SK-N-SH (cell line): ENCODE measurements around the gene ALG6. TPM values are rescaled to one million over a fixed set of nuclear protein-coding genes. Genes with fewer than 3 reads are reported as not detected.

Source experiments
- CTCF ChIA-PET: fragments of 300-600, 350-600 bp; formaldehyde crosslinking; extraction: SDS; loops from one replicate; lab custom pipeline; 2021; lab: Yijun Ruan, JAX
- POLR2A ChIA-PET: fragments of 350-600 bp; sonication (Branson Sonifier 250); formaldehyde crosslinking; extraction: SDS; loops from one replicate; lab custom pipeline; 2020; ENCODE audit warnings: antibody characterized with exemption, inconsistent platforms; lab: Yijun Ruan, JAX
- DNase-seq: peaks from one replicate; pipeline ENCODE4 v3.0.0; 2012
- H2AFZ ChIP-seq: fragments of 200-600 bp; sonication (generic); 2 replicates; pipeline ENCODE4 v1.8.1; 2016; ENCODE audit warnings: antibody characterized with exemption, mild to moderate bottlenecking, low read depth
- H3F3A ChIP-seq: fragments of 200-600 bp; sonication (generic); replicated peaks from 2 replicates; pipeline ENCODE3; 2016; ENCODE audit warnings: antibody characterized with exemption, mild to moderate bottlenecking; ENCODE audit not compliant: insufficient read depth
- H3K27ac ChIP-seq, 2 experiments: fragments of 200-500 bp in 1 of 2; fragments of 200-600 bp in 1 of 2; sonication (Bioruptor generic) in 1 of 2; sonication (generic), shearing (Covaris generic) in 1 of 2; 2 replicates each; pipeline versions ENCODE4 v1.5.1 to v1.6.1; 2014 to 2016; ENCODE audit warnings: low read depth in 2 of 2, inconsistent platforms in 1 of 2, low read length in 1 of 2, mild to moderate bottlenecking in 1 of 2, mixed read lengths in 1 of 2
- H3K27me3 ChIP-seq: fragments of 200-600 bp; sonication (generic), shearing (Covaris generic); 2 replicates; pipeline ENCODE4 v1.6.1; 2016; ENCODE audit warnings: mixed run types; ENCODE audit not compliant: insufficient read depth
- H3K36me3 ChIP-seq, 2 experiments: fragments of 200-500 bp in 1 of 2; fragments of 200-600 bp in 1 of 2; sonication (Bioruptor generic) in 1 of 2; sonication (generic) in 1 of 2; replicated peaks in 1 of 2; 2 replicates each; pipeline versions ENCODE3 to v1.5.1; 2014 to 2016; ENCODE audit warnings: low read length in 1 of 2, mild to moderate bottlenecking in 1 of 2; ENCODE audit not compliant: insufficient read depth in 2 of 2, control insufficient read depth in 1 of 2
- H3K4me1 ChIP-seq, 2 experiments: fragments of 200-500 bp in 1 of 2; fragments of 200-600 bp in 1 of 2; sonication (Bioruptor generic) in 1 of 2; sonication (generic), shearing (Covaris generic) in 1 of 2; 2 replicates each; pipeline versions ENCODE4 v1.5.1 to v1.6.1; 2014 to 2016; ENCODE audit warnings: low read depth in 1 of 2, low read length in 1 of 2, mixed run types in 1 of 2; ENCODE audit not compliant: insufficient read depth in 2 of 2, control insufficient read depth in 1 of 2
- H3K4me2 ChIP-seq: fragments of 200-600 bp; sonication (generic), shearing (Covaris generic); 2 replicates; pipeline ENCODE4 v1.6.1; 2017; ENCODE audit warnings: mixed run types
- H3K4me3 ChIP-seq, 2 experiments: fragments of 200-500 bp in 1 of 2; fragments of 200-600 bp in 1 of 2; sonication (Bioruptor generic) in 1 of 2; sonication (generic), shearing (Covaris generic) in 1 of 2; 2 replicates each; pipeline versions ENCODE4 v1.5.1 to v1.8.1; 2014 to 2016; ENCODE audit warnings: low read depth in 2 of 2, inconsistent platforms in 1 of 2, low read length in 1 of 2, mild to moderate bottlenecking in 1 of 2, mixed read lengths in 1 of 2, moderate library complexity in 1 of 2
- H3K79me2 ChIP-seq: fragments of 200-600 bp; sonication (generic); 2 replicates; pipeline ENCODE4 v1.8.1; 2017; ENCODE audit warnings: mild to moderate bottlenecking; ENCODE audit not compliant: insufficient read depth
- H3K9ac ChIP-seq: fragments of 200-600 bp; sonication (generic); 2 replicates; pipeline ENCODE4 v1.6.1; 2017; ENCODE audit warnings: mixed run types
- H3K9me2 ChIP-seq: fragments of 200-600 bp; sonication (generic); 2 replicates; pipeline ENCODE4 v1.6.1; 2017; ENCODE audit warnings: mixed run types
- H3K9me3 ChIP-seq: fragments of 200-600 bp; sonication (generic); 2 replicates; pipeline ENCODE4 v1.6.1; 2017; ENCODE audit warnings: mixed run types, mild to moderate bottlenecking, moderate library complexity
- H4K20me1 ChIP-seq: fragments of 200-600 bp; sonication (generic); 2 replicates; pipeline ENCODE4 v1.6.1; 2017; ENCODE audit warnings: mild to moderate bottlenecking, mixed run types; ENCODE audit not compliant: insufficient read depth
- CHD2 ChIP-seq: fragments of 150-350 bp; IDR thresholded peaks from 2 replicates; pipeline ENCODE4 v1.6.1; 2018; ENCODE audit warnings: low read length; ENCODE audit not compliant: partially characterized antibody
- ELF1 ChIP-seq: IDR thresholded peaks from 2 replicates; pipeline ENCODE4 v1.4.0; 2012
- EP300 ChIP-seq, 2 experiments: IDR thresholded peaks; 2 replicates each; pipeline versions ENCODE4 v1.4.0 to v1.6.1; 2012; ENCODE audit warnings: borderline replicate concordance in 1 of 2, low read depth in 1 of 2, low read length in 1 of 2
- EZH2phosphoT487 ChIP-seq: fragments of 200-600 bp; sonication (generic); IDR thresholded peaks from 2 replicates; pipeline ENCODE4 v1.6.1; 2017; ENCODE audit warnings: low read depth, mixed run types, mild to moderate bottlenecking, antibody characterized with exemption, moderate library complexity, borderline replicate concordance
- FOSL2 ChIP-seq: IDR thresholded peaks from 2 replicates; pipeline ENCODE4 v1.4.0; 2012; ENCODE audit warnings: low read depth, mild to moderate bottlenecking, moderate library complexity, borderline replicate concordance
- FOXJ3 ChIP-seq: sonication (generic); formaldehyde crosslinking; IDR thresholded peaks from 2 replicates; pipeline ENCODE4 v1.5.1; 2020; ENCODE audit warnings: mild to moderate bottlenecking, missing genetic modification reagents
- FOXM1 ChIP-seq: IDR thresholded peaks from 2 replicates; pipeline ENCODE4 v1.4.0; 2012; ENCODE audit warnings: low read depth, mild to moderate bottlenecking
- GATA2 ChIP-seq: sonication (generic); formaldehyde crosslinking; IDR thresholded peaks from 2 replicates; pipeline ENCODE4 v1.5.0; 2020; ENCODE audit warnings: mild to moderate bottlenecking, missing genetic modification reagents
- JUND ChIP-seq: IDR thresholded peaks from 2 replicates; pipeline ENCODE4 v1.4.0; 2012
- MEF2A ChIP-seq: IDR thresholded peaks from 2 replicates; pipeline ENCODE4 v1.4.0; 2012; ENCODE audit warnings: low read depth, borderline replicate concordance
- NRF1 ChIP-seq: IDR thresholded peaks from 2 replicates; pipeline ENCODE4 v1.6.1; 2012; ENCODE audit warnings: low read depth, mild to moderate bottlenecking, low read length
- RFX5 ChIP-seq: IDR thresholded peaks from 2 replicates; pipeline ENCODE4 v1.6.1; 2012; ENCODE audit warnings: mild to moderate bottlenecking, improper control_type of control experiment, low read length
- RXRA ChIP-seq: IDR thresholded peaks from 2 replicates; pipeline ENCODE4 v1.4.0; 2012; ENCODE audit warnings: low read depth, mild to moderate bottlenecking, borderline replicate concordance
- SMC3 ChIP-seq: IDR thresholded peaks from 2 replicates; pipeline ENCODE4 v1.6.1; 2012; ENCODE audit warnings: low read depth, low read length, improper control_type of control experiment
- TCF12 ChIP-seq: IDR thresholded peaks from 2 replicates; pipeline ENCODE4 v1.4.0; 2012
- TEAD4 ChIP-seq: IDR thresholded peaks from 2 replicates; pipeline ENCODE4 v1.4.0; 2012; ENCODE audit warnings: mild to moderate bottlenecking, borderline replicate concordance; ENCODE audit not compliant: insufficient read depth
- YY1 ChIP-seq: IDR thresholded peaks from 2 replicates; pipeline ENCODE4 v1.4.0; 2012; ENCODE audit warnings: low read depth, mild to moderate bottlenecking
- WGBS: methylation state at CpG from one replicate; pipeline ENCODE4 v1.1.6; 2017; ENCODE audit warnings: low lambda C conversion rate; 5-methylcytosine and 5-hydroxymethylcytosine counted together
- polyA plus RNA-seq, 3 experiments: library from polyadenylated mRNA; depleted of rRNA; stranded (reverse); fragments of >200 nt; gene quantifications; 2 replicates each; pipeline ENCODE4 v1.2.3, GENCODE V29; 2012
- small RNA-seq, 7 experiments: library from RNA; depleted of rRNA; stranded (forward); fragments of <200 nt; gene quantifications; one replicate each; pipeline ENCODE3, GENCODE V24; 2012
- TF ChIP-seq, protein P1 (sequence below): fragments of 200-600 bp; sonication (generic); IDR thresholded peaks from 2 replicates; pipeline ENCODE4 v1.6.1; 2017; ENCODE audit warnings: antibody characterized with exemption, mild to moderate bottlenecking, moderate library complexity
- TF ChIP-seq, protein P2 (sequence below): IDR thresholded peaks from 2 replicates; pipeline ENCODE4 v1.6.1; 2012; ENCODE audit warnings: mild to moderate bottlenecking, low read depth, low read length, moderate library complexity
- TF ChIP-seq, protein P3 (sequence below): IDR thresholded peaks from 2 replicates; pipeline ENCODE4 v1.4.0; 2012; ENCODE audit warnings: low read depth

Gene ALG6
- polyA plus RNA-seq, 1 of the 3 experiments (the other 2 are of a cell fraction), result 3.8 TPM

DNA sequence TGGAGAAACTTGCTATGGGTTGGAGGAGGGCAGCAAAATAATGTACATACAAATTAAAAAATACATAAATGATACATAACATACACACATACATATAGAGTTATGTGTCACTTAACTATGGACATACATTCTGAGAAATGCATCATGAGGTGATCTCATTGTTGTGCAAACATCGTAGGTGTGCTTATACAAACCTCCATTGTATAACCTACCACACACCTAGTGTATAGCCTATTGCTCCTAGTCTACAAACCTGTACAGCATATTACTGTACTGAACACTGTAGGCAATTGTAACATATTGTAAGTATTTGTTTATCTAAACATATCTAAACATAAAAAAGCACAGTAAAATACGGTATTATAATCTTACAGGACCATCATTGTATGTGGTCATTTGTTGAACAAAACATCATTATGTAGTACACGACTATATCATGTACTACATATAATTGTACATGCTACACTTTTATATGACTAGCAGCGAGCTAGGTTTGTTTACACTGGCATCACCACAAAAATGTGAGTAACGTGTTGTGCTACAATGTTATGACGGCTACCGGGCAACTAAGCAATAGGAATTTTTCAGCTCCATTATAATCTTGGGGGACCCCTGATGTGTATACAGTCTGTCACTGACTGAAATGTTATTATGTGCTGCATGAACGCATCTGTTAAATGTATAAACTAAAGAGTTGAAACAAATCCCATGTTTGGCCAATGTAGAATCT lies 120.1 kb downstream of the ALG6 start:
- WGBS, result 94% methylated on average over 8 of the region's 8 CpGs
- no peak overlapping the region for H3K27ac ChIP-seq

More for the DNA sequence above, 120.1 kb downstream of the ALG6 start:
- ChIA-PET POLR2A (no interaction called here), CTCF (interaction anchor here (2.0 kb wide), 1 partner anchor 9 kb away, joined by 5 read pairs; no protein-coding TSS in a partner anchor)
- no peaks in the 10 kb centered on the region for H3K9me2 ChIP-seq
- H3F3A ChIP-seq, result no peaks in the 10 kb centered on the region
- H3K79me2 ChIP-seq, result no peaks in the 10 kb centered on the region
- H3K4me1 ChIP-seq, result no peaks in the 10 kb centered on the region; a peak in 1 of 4 replicates
- peaks cover 0 to 4% of the 10 kb centered on the region in 2 experiments for H3K36me3 ChIP-seq
- H3K27me3 ChIP-seq, result no peaks in the 10 kb centered on the region
- no peak overlapping the region for H2AFZ ChIP-seq
- no peak for DNase-seq
- H4K20me1 ChIP-seq, result no peaks in the 10 kb centered on the region
- H3K4me2 ChIP-seq, result no peak overlapping the region
- no peak overlapping the region for H3K4me3 ChIP-seq
- TF ChIP-seq JUND, result no peak
- TF ChIP-seq, protein P1, sequence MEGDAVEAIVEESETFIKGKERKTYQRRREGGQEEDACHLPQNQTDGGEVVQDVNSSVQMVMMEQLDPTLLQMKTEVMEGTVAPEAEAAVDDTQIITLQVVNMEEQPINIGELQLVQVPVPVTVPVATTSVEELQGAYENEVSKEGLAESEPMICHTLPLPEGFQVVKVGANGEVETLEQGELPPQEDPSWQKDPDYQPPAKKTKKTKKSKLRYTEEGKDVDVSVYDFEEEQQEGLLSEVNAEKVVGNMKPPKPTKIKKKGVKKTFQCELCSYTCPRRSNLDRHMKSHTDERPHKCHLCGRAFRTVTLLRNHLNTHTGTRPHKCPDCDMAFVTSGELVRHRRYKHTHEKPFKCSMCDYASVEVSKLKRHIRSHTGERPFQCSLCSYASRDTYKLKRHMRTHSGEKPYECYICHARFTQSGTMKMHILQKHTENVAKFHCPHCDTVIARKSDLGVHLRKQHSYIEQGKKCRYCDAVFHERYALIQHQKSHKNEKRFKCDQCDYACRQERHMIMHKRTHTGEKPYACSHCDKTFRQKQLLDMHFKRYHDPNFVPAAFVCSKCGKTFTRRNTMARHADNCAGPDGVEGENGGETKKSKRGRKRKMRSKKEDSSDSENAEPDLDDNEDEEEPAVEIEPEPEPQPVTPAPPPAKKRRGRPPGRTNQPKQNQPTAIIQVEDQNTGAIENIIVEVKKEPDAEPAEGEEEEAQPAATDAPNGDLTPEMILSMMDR, result no peak
- no peak for TF ChIP-seq TCF12
- TF ChIP-seq RFX5, result no peak
- no peak for TF ChIP-seq MEF2A
- no peak for TF ChIP-seq EZH2phosphoT487
- TF ChIP-seq NRF1, result no peak
- no peak for TF ChIP-seq FOSL2
- TF ChIP-seq YY1, result no peak
- no peak for TF ChIP-seq FOXM1
- TF ChIP-seq RXRA, result no peak
- TF ChIP-seq ELF1, result no peak
- TF ChIP-seq SMC3, result no peak
- TF ChIP-seq, protein P2, sequence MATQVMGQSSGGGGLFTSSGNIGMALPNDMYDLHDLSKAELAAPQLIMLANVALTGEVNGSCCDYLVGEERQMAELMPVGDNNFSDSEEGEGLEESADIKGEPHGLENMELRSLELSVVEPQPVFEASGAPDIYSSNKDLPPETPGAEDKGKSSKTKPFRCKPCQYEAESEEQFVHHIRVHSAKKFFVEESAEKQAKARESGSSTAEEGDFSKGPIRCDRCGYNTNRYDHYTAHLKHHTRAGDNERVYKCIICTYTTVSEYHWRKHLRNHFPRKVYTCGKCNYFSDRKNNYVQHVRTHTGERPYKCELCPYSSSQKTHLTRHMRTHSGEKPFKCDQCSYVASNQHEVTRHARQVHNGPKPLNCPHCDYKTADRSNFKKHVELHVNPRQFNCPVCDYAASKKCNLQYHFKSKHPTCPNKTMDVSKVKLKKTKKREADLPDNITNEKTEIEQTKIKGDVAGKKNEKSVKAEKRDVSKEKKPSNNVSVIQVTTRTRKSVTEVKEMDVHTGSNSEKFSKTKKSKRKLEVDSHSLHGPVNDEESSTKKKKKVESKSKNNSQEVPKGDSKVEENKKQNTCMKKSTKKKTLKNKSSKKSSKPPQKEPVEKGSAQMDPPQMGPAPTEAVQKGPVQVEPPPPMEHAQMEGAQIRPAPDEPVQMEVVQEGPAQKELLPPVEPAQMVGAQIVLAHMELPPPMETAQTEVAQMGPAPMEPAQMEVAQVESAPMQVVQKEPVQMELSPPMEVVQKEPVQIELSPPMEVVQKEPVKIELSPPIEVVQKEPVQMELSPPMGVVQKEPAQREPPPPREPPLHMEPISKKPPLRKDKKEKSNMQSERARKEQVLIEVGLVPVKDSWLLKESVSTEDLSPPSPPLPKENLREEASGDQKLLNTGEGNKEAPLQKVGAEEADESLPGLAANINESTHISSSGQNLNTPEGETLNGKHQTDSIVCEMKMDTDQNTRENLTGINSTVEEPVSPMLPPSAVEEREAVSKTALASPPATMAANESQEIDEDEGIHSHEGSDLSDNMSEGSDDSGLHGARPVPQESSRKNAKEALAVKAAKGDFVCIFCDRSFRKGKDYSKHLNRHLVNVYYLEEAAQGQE, result no peak
- TF ChIP-seq FOXJ3 (CRISPR knock-in tag), result no peak
- TF ChIP-seq EP300 (IDR thresholded peaks at IDR 0.05; ENCODE audit: borderline replicate concordance in 1 of 2, low read depth in 1 of 2, low read length in 1 of 2), result no peak
- TF ChIP-seq CHD2, result no peak
- no peak for TF ChIP-seq GATA2 (CRISPR knock-in tag)
- TF ChIP-seq, protein P3, sequence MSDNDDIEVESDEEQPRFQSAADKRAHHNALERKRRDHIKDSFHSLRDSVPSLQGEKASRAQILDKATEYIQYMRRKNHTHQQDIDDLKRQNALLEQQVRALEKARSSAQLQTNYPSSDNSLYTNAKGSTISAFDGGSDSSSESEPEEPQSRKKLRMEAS, result no peak
- TF ChIP-seq TEAD4, result no peak
- H3K9me3 ChIP-seq, result no peaks in the 10 kb centered on the region
- no peak overlapping the region for H3K9ac ChIP-seq

Small RNA genes lying within 50 kb of the gene (small RNA-seq; reads per million reads assigned to genes)
- gene MIR6068, result 0 to 2.6 (median 0) reads per million in 7 experiments
- gene RF00019, result 0 reads per million in 7 experiments

Other genes with a start within 250 kb of the ALG6 start
- not detected in 2 replicates for gene FOXD3, start 45.1 kb upstream of the ALG6 start, polyA plus RNA-seq (2012; rRNA removed)
- gene ITGB3BP, start 155.6 kb downstream of the ALG6 start, polyA plus RNA-seq (2012; rRNA removed), result 9.9 and 12.8 TPM in 2 replicates
- 2.4 and 2.7 TPM in 2 replicates for gene EFCAB7, start 155.9 kb downstream of the ALG6 start, polyA plus RNA-seq (2012; rRNA removed)
- 19.3 and 20.7 TPM in 2 replicates for gene PGM1, start 225.8 kb downstream of the ALG6 start, polyA plus RNA-seq (2012; rRNA removed)